Activated naive CD8-positive, alpha-beta T cell treated with anti-CD3 and anti-CD28 coated beads, Interleukin-2, amount 10 ng/mL, durations not matched to agents 7 days and 5 days (primary cell): Measurements from ENCODE around the gene CRTAC1. TPM values are rescaled to one million over a fixed set of nuclear protein-coding genes. Genes with fewer than 3 reads are reported as not detected.

Source experiments
- ATAC-seq: fragments of 150-1000 bp; cut with Tn5 transposase; one replicate; pipeline ENCODE4 v1.10.0; 2021; ENCODE audit warnings: low read depth, moderate library complexity
- POLR2A ChIA-PET: fragments of 350-600 bp; sonication (Branson Sonifier 250); formaldehyde crosslinking; loops from one replicate; lab custom pipeline; 2021; ENCODE audit warnings: antibody characterized with exemption; lab: Charles Lee
- DNase-seq: peaks from one replicate; pipeline ENCODE4 v3.0.0; 2021
- H3K27ac Mint-ChIP-seq: one replicate; pipeline ENCODE4 v1.8.0; 2022; ENCODE audit warnings: mild to moderate bottlenecking, mixed read lengths
- H3K27me3 Mint-ChIP-seq: one replicate; pipeline ENCODE4 v1.8.0; 2022; ENCODE audit warnings: mild to moderate bottlenecking, moderate library complexity, mixed read lengths
- H3K36me3 Mint-ChIP-seq: one replicate; pipeline ENCODE4 v1.8.0; 2021; ENCODE audit warnings: mild to moderate bottlenecking, mixed read lengths
- H3K4me1 Mint-ChIP-seq: one replicate; pipeline ENCODE4 v1.8.0; 2021; ENCODE audit warnings: mixed read lengths
- H3K4me3 Mint-ChIP-seq: one replicate; pipeline ENCODE4 v1.8.0; 2022; ENCODE audit warnings: mild to moderate bottlenecking, moderate library complexity, mixed read lengths
- H3K9me3 Mint-ChIP-seq: one replicate; pipeline ENCODE4 v1.8.0; 2021; ENCODE audit warnings: mixed read lengths
- total RNA-seq, 2 experiments: library from RNA; stranded (reverse); gene quantifications; one replicate each; pipeline ENCODE4 v1.2.3, GENCODE V29; 2021

Gene CRTAC1
- total RNA-seq, 2 experiments from 2014 or later, result not detected

GRCh38 chr10:98045785-98046389 is 15.5 kb upstream of the CRTAC1 start:
- Mint-ChIP-seq H3K9me3 (no peaks in the 10 kb centered on the region), H3K27ac (no peak overlapping the region), H3K27me3 (peaks cover 21% of the 10 kb centered on the region), H3K4me3 (no peak overlapping the region), H3K36me3 (no peaks in the 10 kb centered on the region), H3K4me1 (peaks cover 1% of the 10 kb centered on the region)
- ATAC-seq, result peak; percentile 75
- DNase-seq, result peak; percentile 55
- POLR2A ChIA-PET, result no interaction called here

- Mint-ChIP-seq H3K4me1 (peaks cover 1% of the 10 kb centered on the region), H3K27ac (no peak overlapping the region), H3K27me3 (peaks cover 62% of the 10 kb centered on the region), H3K36me3 (no peaks in the 10 kb centered on the region), H3K4me3 (no peak overlapping the region), H3K9me3 (no peaks in the 10 kb centered on the region)
- ATAC-seq (no peak), DNase-seq (peak; percentile 39)
- POLR2A ChIA-PET, result interaction anchor here (1.1 kb wide), 1 partner anchor 126 kb away, joined by 5 read pairs; no protein-coding TSS in a partner anchor
These were observed 11.1 kb upstream of the CRTAC1 start for GRCh38 chr10:98041352-98042043.

GRCh38 chr10:98039690-98040381 is 9.4 kb upstream of the CRTAC1 start:
- no peak for DNase-seq
- H3K9me3 Mint-ChIP-seq, result no peaks in the 10 kb centered on the region
- no peak overlapping the region for H3K27ac Mint-ChIP-seq
- H3K36me3 Mint-ChIP-seq, result no peaks in the 10 kb centered on the region
- ATAC-seq, result no peak
- peaks cover 65% of the 10 kb centered on the region for H3K27me3 Mint-ChIP-seq
- H3K4me3 Mint-ChIP-seq, result no peak overlapping the region
- POLR2A ChIA-PET, result interaction anchor here (1.2 kb wide), 1 partner anchor 12 kb away, joined by 3 read pairs; no protein-coding TSS in a partner anchor
- no peaks in the 10 kb centered on the region for H3K4me1 Mint-ChIP-seq

GRCh38 chr10:98038288-98038687 is 7.9 kb upstream of the CRTAC1 start:
- H3K9me3 Mint-ChIP-seq, result no peaks in the 10 kb centered on the region
- no peak for ATAC-seq
- no peak for DNase-seq
- POLR2A ChIA-PET, result no interaction called here
- no peak overlapping the region for H3K4me3 Mint-ChIP-seq
- no peak overlapping the region for H3K27ac Mint-ChIP-seq
- peaks cover 70% of the 10 kb centered on the region for H3K27me3 Mint-ChIP-seq
- no peaks in the 10 kb centered on the region for H3K36me3 Mint-ChIP-seq
- no peaks in the 10 kb centered on the region for H3K4me1 Mint-ChIP-seq

GRCh38 chr10:98035599-98035998 is 5.2 kb upstream of the CRTAC1 start:
- H3K36me3 Mint-ChIP-seq, result no peaks in the 10 kb centered on the region
- no peak overlapping the region for H3K27ac Mint-ChIP-seq
- no peaks in the 10 kb centered on the region for H3K9me3 Mint-ChIP-seq
- H3K4me3 Mint-ChIP-seq, result no peak overlapping the region
- peaks cover 83% of the 10 kb centered on the region for H3K27me3 Mint-ChIP-seq
- no peaks in the 10 kb centered on the region for H3K4me1 Mint-ChIP-seq
- POLR2A ChIA-PET, result no interaction called here
- ATAC-seq (no peak), DNase-seq (no peak)

GRCh38 chr10:98033515-98033914 is 3.1 kb upstream of the CRTAC1 start:
- Mint-ChIP-seq H3K36me3 (no peaks in the 10 kb centered on the region), H3K4me1 (peaks cover 2% of the 10 kb centered on the region), H3K27me3 (peaks cover 76% of the 10 kb centered on the region), H3K9me3 (no peaks in the 10 kb centered on the region), H3K27ac (no peak overlapping the region), H3K4me3 (no peak overlapping the region)
- DNase-seq (no peak), ATAC-seq (no peak)
- POLR2A ChIA-PET, result no interaction called here

- no peak for ATAC-seq
- no peaks in the 10 kb centered on the region for H3K9me3 Mint-ChIP-seq
- no peak for DNase-seq
- H3K27ac Mint-ChIP-seq, result no peak overlapping the region
- H3K4me1 Mint-ChIP-seq, result peaks cover 4% of the 10 kb centered on the region
- H3K27me3 Mint-ChIP-seq, result peaks cover 68% of the 10 kb centered on the region
- no peak overlapping the region for H3K4me3 Mint-ChIP-seq
- POLR2A ChIA-PET, result no interaction called here
- H3K36me3 Mint-ChIP-seq, result no peaks in the 10 kb centered on the region
These were observed 1.0 kb upstream of the CRTAC1 start for GRCh38 chr10:98031440-98031839.

- POLR2A ChIA-PET, result no interaction called here
- Mint-ChIP-seq H3K27ac (no peak overlapping the region), H3K9me3 (no peaks in the 10 kb centered on the region), H3K36me3 (no peaks in the 10 kb centered on the region), H3K27me3 (peaks cover 67% of the 10 kb centered on the region), H3K4me3 (no peak overlapping the region), H3K4me1 (peaks cover 4% of the 10 kb centered on the region)
- ATAC-seq, result no peak
- DNase-seq, result no peak
These were observed 590 bp upstream of the CRTAC1 start for GRCh38 chr10:98030991-98031431.

- POLR2A ChIA-PET, result no interaction called here
- Mint-ChIP-seq H3K4me3 (no peak overlapping the region), H3K27me3 (peaks cover 68% of the 10 kb centered on the region), H3K36me3 (no peaks in the 10 kb centered on the region), H3K4me1 (peaks cover 4% of the 10 kb centered on the region), H3K27ac (no peak overlapping the region), H3K9me3 (no peaks in the 10 kb centered on the region)
- DNase-seq, result peak; percentile 33
- no peak for ATAC-seq
These were observed 1.0 kb downstream of the CRTAC1 start for GRCh38 chr10:98029149-98030092.

- ATAC-seq, result peak; percentile 82
- Mint-ChIP-seq H3K4me1 (peaks cover 4% of the 10 kb centered on the region), H3K27me3 (peaks cover 64% of the 10 kb centered on the region), H3K4me3 (no peak overlapping the region), H3K36me3 (no peaks in the 10 kb centered on the region), H3K27ac (no peak overlapping the region), H3K9me3 (no peaks in the 10 kb centered on the region)
- peak; percentile 63 for DNase-seq
- POLR2A ChIA-PET, result interaction anchor here (1.0 kb wide), 1 partner anchor 12 kb away, joined by 3 read pairs; no protein-coding TSS in a partner anchor
These were observed 2.2 kb downstream of the CRTAC1 start for GRCh38 chr10:98028168-98028770.

- POLR2A ChIA-PET, result no interaction called here
- DNase-seq (no peak), ATAC-seq (no peak)
- no peak overlapping the region for H3K4me3 Mint-ChIP-seq
- H3K36me3 Mint-ChIP-seq, result no peaks in the 10 kb centered on the region
- H3K27ac Mint-ChIP-seq, result no peak overlapping the region
- peaks cover 37% of the 10 kb centered on the region for H3K27me3 Mint-ChIP-seq
- H3K4me1 Mint-ChIP-seq, result no peaks in the 10 kb centered on the region
- no peaks in the 10 kb centered on the region for H3K9me3 Mint-ChIP-seq
These were observed 7.4 kb downstream of the CRTAC1 start for GRCh38 chr10:98023024-98023423.

- Mint-ChIP-seq H3K4me3 (no peak overlapping the region), H3K27ac (no peak overlapping the region), H3K4me1 (no peaks in the 10 kb centered on the region), H3K27me3 (peaks cover 24% of the 10 kb centered on the region), H3K36me3 (no peaks in the 10 kb centered on the region), H3K9me3 (no peaks in the 10 kb centered on the region)
- POLR2A ChIA-PET, result no interaction called here
- no peak for DNase-seq
- no peak for ATAC-seq
These were observed 9.6 kb downstream of the CRTAC1 start for GRCh38 chr10:98020784-98021183.
